Activated CD4-positive, alpha-beta T cell treated with anti-CD3 and anti-CD28 coated beads, Interleukin-2, amount 50 U/mL, for 48 hours (primary cell): Measurements from ENCODE around the gene ITLN2.
"Not testable (repeated sequence)": the region's sequence is repeated elsewhere in the genome, so short reads cannot be mapped to it uniquely, and the experiment has no call there.

Experiments
- DNase-seq, 2 experiments: peaks; one replicate each; pipeline ENCODE4 v3.0.0-alpha.2; 2020

Gene ITLN2

GRCh38 chr1:160954158-160955104 is at the start of gene ITLN2:
Gene ITLN2 (minus strand): TSS chr1:160954809. CDS start chr1:160954741, 68 bp downstream.
- peak; percentile 32 to 55 for DNase-seq

- no peak for DNase-seq
Observed at GRCh38 chr1:161001525-161001924, 46.9 kb upstream of the ITLN2 start.

DNA sequence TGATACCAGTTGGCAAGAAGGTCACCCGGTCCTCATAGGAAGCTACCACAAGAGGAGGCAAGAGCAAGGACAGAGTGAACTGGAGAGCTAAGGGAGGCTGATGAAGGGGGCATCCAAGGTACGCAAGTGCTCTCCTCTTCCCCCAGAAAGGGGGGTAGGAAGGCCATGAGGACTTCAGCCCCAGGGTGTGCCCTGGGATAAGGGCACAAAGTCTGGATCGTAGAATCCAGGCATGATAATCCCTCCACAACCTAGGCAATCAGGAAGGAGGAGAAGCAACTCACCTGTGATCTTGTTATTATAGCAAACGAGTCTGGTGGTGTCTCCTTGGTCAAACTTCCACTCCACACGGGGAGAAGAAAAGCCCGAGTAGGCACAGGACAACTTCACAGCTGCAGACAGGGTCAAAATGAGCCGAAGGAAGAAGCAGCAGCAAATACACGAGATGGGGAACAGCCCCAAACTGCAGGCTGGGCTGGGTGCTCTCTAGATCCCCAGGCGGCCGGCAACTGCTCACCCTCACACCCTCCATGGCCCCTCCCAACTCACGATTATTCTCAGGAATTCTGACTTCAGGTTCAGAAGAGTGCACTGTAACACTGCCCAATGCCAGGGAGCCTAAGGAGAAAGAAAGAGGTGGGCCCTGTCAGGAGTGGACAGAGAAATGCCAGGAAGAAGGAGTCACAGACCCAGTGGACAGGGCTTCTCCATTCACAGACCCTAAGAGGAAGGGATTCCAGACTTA is 46.3 kb upstream of the ITLN2 start:
- DNase-seq = no peak

DNA sequence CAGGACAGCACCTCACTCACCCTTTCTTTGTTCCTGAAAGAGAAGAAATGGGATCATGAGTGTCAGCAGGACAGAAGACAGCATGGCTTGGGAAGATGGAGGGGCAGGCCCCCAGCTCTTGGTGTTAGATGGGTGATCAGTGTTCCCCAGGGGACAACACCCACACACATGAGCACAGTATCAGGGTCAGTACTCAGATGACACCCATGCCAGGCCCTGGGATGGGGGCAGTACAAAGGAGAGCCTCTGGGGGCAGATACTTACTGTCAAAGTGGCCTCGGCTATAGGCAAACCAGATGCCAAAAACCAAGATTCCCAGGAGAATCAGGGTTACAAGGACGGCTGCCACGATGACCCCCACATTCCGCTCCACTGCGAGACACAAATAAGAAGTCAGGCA is 44.8 kb upstream of the ITLN2 start:
- no peak for DNase-seq

- peak; percentile 43 to 63 for DNase-seq
Observed at GRCh38 chr1:160997323-160998038, 42.9 kb upstream of the ITLN2 start.

DNA sequence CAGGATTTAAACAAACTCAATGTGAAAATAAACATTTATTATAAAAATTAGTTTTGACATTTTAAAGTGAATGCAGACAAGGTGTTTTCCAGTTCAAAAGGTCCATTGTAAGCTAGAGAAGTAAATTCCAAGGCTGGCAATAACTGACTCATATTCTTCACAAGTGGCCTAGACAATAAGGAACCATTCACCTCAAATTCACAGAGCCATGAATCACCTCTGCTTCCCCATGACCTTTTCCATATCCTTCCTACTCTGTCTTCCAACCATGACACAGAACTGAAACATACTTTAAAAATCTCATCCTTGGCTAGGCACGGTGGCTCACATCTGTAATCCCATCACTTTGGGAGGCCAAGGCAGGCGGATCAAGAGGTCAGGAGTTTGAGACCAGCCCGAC is 41.6 kb upstream of the ITLN2 start:
- no peak for DNase-seq

- no peak for DNase-seq
Observed at GRCh38 chr1:160993544-160994193, 39.1 kb upstream of the ITLN2 start.

GRCh38 chr1:160992036-160992435 is 37.4 kb upstream of the ITLN2 start:
- DNase-seq = not testable (repeated sequence)

DNA sequence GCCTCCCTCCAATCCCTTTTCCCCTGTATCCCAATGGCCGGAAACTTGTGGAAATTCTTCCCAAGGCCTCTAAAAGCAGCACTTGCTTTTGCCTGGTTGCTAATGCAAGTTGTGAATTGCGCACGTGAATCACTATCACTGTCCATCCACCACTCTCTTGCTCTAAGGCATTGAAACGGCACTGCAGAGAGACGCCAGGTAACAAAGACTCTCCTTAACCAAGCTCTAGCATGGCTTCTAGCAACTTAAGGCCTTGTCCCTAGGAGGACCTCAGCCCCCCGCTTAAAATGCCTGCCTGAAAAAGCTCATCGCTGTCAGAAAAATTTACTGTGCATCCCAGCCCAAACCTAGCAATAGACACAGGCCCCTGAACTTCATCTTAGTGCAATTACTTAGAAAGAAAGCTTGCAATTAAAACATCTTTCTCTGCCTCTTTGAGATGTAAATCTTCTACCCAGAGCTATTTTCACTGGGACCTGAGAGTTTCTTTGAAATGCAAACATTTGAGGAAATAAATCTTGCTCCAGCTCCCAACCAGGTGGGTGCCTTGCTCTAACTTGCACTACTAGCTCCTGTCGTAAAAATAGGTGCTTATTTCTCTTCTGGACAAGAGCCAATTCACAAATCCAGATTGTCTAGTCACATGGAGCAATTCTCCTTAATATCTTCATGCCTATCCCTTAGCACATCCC is 32.9 kb upstream of the ITLN2 start:
- no peak for DNase-seq

DNA sequence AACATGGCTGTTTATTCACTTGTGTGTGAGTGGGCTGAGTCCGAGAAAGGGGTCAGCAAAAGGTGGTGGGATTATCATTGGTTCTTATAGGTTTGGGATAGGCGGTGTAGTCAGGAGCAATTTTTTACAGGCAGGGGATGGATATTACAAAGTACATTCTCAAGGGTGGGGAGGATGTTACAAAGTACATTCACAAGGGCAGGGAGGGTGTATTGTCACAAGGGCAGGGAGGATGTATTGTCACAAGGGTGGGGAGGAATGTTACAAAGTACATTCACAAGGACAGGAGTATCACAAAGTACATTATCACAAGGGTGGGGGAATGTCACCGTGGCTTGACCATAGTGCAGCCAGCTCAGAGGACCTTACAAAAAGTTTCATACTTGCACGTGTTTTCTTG is 31.1 kb upstream of the ITLN2 start:
- no peak for DNase-seq

GRCh38 chr1:160981584-160982411 is 27.2 kb upstream of the ITLN2 start:
- DNase-seq = peak; percentile 18 to 31

- no peak for DNase-seq
Observed at GRCh38 chr1:160979286-160979685, 24.7 kb upstream of the ITLN2 start.

- DNase-seq = no peak
Observed at GRCh38 chr1:160978510-160978927, 23.9 kb upstream of the ITLN2 start.

DNA sequence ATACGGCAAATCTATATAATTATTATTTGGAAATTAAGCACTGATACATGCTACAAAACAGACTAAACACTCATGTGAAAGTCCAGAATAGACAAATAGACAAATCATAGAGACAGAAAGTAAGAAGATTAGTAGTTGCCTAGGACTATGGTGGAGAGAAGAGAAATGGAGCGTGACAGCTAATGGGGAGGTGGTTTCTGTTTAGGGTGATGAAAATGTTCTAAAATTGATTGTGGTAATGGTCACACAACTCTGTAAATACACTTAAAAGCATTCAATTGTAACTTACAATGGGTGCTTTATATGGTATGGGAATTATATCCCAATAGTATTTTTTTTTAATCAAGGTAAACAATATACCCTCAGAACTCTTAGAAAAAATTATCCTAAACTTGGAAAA is 20.4 kb upstream of the ITLN2 start:
- no peak for DNase-seq

DNA sequence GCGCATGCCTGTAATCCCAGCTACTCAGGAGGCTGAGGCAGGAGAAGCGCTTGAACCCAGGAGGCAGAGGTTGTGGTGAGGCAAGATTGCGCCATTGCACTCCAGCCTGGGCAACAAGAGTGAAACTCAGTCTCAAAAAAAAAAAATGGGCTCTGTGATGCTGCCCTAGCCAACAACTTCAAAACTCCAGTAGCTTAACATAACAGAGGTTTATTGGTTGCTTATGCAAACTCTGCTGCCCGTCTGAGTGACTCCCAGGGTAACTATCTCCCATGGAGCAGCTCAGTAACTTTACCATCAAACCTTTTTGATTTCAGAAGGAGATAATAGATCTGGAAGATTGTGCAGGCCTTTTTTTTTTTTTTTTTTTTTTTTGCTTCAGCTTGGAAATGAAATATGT is 18.9 kb upstream of the ITLN2 start:
- no peak for DNase-seq

DNA sequence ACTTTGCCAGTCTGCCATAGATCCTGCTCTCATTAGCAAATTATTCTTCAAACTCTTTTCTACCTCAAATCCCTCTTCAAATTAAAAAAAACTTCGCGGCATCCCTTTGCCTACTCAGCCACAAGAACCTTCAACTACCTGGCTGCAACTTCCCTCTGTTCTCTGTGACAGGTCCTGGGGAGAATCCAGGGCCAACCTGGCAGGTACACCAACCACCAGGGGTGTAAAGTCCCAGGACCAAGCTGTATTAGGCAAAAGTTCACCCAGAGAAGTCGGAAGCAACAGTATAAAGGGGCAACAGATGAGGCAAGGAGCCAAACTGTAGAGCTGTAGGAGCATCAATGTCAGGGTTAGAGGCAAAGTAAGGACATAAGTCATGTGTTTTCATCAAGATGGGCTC is 18.3 kb upstream of the ITLN2 start:
- no peak for DNase-seq

GRCh38 chr1:160971618-160972056 is 17.0 kb upstream of the ITLN2 start:
- DNase-seq = peak; percentile 55 to 66

DNA sequence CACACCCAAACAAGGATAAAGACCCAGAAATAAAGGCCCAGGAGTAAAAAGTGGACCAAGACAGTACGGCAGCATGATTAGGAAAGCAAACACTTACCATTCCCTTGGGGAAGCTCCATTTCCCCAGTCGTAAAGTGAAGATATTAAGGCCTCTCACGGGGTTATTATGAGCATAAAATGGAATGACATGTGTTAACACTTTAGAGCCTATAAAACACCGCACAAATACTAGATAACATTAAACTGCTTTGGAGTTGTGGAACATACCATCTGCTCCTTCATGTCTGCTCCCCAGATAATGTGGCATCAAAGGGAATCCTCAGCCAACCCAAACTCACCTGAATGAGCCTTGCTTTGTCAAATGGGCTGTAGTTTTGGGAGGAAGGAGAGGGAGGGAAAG is 8.9 kb upstream of the ITLN2 start:
- no peak for DNase-seq

DNA sequence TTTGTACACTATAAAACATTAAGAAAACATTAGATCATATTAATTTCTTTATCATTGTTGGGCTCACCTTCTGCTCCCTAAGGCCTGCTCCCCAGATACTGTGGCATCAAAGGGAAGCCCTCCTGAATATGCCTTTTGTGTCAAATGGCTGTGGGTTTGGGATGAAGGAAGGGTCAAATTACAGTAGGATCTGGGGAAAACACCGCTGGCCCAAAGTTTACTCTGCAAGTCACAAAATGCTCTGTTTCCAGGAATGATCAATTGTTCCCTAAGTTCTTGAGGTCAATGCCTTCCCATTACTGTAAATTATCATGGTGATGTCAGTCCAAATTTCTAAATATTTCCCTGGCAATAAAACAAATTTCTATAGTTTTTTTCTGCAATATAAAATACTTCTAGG is 6.8 kb upstream of the ITLN2 start:
- DNase-seq = no peak

DNA sequence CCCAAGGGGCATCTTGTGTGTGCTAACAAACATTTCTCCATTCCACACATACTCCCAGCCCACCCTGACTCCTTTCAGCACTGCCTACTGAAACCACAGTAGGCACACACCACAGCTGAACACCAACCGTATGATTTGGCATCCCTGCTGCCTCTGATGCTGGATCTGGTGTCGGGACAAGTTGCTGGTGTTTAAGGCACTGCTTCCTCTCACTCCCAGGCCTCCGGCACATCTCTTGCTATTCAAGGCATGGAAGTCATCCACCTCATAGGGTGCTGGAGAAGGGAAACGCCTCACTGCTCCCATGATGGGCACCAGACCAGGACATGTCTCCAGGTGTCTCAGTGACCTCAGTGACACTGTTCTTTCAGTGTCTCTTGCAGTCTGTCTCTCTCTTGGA is 2.4 kb upstream of the ITLN2 start:
- DNase-seq = no peak

DNA sequence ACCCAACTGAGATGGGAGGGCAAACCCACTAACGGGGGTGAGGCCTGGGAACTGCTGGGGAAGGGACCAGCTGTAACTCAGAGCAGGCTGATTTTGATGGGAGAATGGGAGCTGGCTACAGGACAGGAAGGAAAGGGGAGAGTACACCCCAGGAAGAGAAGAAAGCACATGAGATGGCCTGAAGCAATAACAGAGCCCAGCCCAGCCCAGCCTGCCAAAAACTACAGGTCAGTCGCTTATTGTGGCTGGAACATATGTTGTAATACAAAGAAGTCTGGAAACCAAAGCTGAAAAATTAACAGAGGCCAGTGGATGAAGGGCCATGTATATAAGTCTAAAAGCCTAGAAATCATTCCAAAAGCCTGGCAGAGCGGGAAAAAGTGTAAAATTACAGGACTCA is 1.6 kb downstream of the ITLN2 start:
- no peak for DNase-seq
